Small intestine (tissue), 7 donors: Measurements from ENCODE around the gene GDAP2. TPM values are rescaled to one million over a fixed set of nuclear protein-coding genes. Genes with fewer than 3 reads are reported as not detected.
"Not testable (repeated sequence)": the region's sequence is repeated elsewhere in the genome, so short reads cannot be mapped to it uniquely, and the experiment has no call there.

Experiments
- DNase-seq, 2 donors: peaks; one replicate each; pipeline versions ENCODE4 v3.0.0 to v3.0.0-alpha.2; 2013
- FAIRE-seq: peaks from 2 replicates; lab custom pipeline; 2012; peaks lifted over from hg19 to GRCh38; lab: Jason Lieb, UNC
- H3K27ac ChIP-seq, 3 donors: one replicate each; pipeline ENCODE4 v1.5.1; 2013; ENCODE audit warnings: low read length in 2 of 3, mild to moderate bottlenecking in 2 of 3, control low read depth in 1 of 3, inconsistent platforms in 1 of 3, low read depth in 1 of 3, moderate library complexity in 1 of 3
- H3K27me3 ChIP-seq, 3 donors: one replicate each; pipeline ENCODE4 v1.6.1; 2013; ENCODE audit warnings: low read length in 3 of 3, inconsistent platforms in 1 of 3; ENCODE audit not compliant: control insufficient read depth in 3 of 3, insufficient read depth in 3 of 3
- H3K36me3 ChIP-seq, 3 donors: one replicate each; pipeline ENCODE4 v1.6.1; 2013; ENCODE audit warnings: low read length in 3 of 3, inconsistent platforms in 1 of 3, low read depth in 1 of 3, mild to moderate bottlenecking in 1 of 3, moderate library complexity in 1 of 3; ENCODE audit not compliant: control insufficient read depth in 3 of 3, insufficient read depth in 2 of 3
- H3K4me1 ChIP-seq, 3 donors: one replicate each; pipeline ENCODE4 v1.6.1; 2013; ENCODE audit warnings: low read length in 2 of 3, inconsistent platforms in 1 of 3, low read depth in 1 of 3, mild to moderate bottlenecking in 1 of 3, moderate library complexity in 1 of 3; ENCODE audit not compliant: control insufficient read depth in 3 of 3, insufficient read depth in 2 of 3
- H3K4me3 ChIP-seq, 3 donors: one replicate each; pipeline ENCODE4 v1.5.1; 2013; ENCODE audit warnings: low read length in 3 of 3, control low read depth in 1 of 3, inconsistent platforms in 1 of 3, low read depth in 1 of 3, mild to moderate bottlenecking in 1 of 3, moderate library complexity in 1 of 3
- H3K9me3 ChIP-seq, 2 donors: one replicate each; pipeline ENCODE4 v1.6.1; 2013; ENCODE audit warnings: low read depth in 1 of 2, low read length in 1 of 2; ENCODE audit not compliant: control insufficient read depth in 2 of 2, insufficient read depth in 1 of 2
- WGBS, 3 donors: extraction: QIAGEN DNeasy Blood & Tissue Kit; methylation state at CpG; one replicate each; pipeline ENCODE4 v1.1.7; 2013; 5-methylcytosine and 5-hydroxymethylcytosine counted together
- polyA plus RNA-seq, 4 donors: library from polyadenylated mRNA; stranded (reverse) in 3 of 4; unstranded in 1 of 4; fragments of 200-250 nt in 3 of 4; fragments of 120-200 nt in 1 of 4; gene quantifications; one replicate each; pipeline versions ENCODE4 v1.2.1 to v1.2.3, GENCODE V29; 2013
- donor health status: healthy with polysubstance abuse.
- donor health status: control.
- donor health status: control.
- donor health status: Bipolar disorder and iron deficiency.
- donor health status: healthy.

The GDAP2 gene
- polyA plus RNA-seq, 4 donors = 4.6 to 16.8 (median 7.8) TPM

- Histone ChIP-seq H3K4me1 (no peaks in the 10 kb centered on the region), H3K27ac (no peak overlapping the region), H3K36me3 (peaks cover 4 to 22% (median 6%) of the 10 kb centered on the region in 3 donors), H3K9me3 (no peaks in the 10 kb centered on the region), H3K27me3 (no peaks in the 10 kb centered on the region), H3K4me3 (no peak overlapping the region)
- 90 to 100% (median 90%) methylated on average over 1 of the region's 1 CpG for WGBS, 3 donors
- FAIRE-seq (no peak), DNase-seq (no peak)
Measured at GRCh38 chr1:117952386-117952785, 23.0 kb upstream of the GDAP2 start.

GRCh38 chr1:117942293-117942692 is 12.9 kb upstream of the GDAP2 start:
- WGBS, 3 donors = 96 to 97% (median 96%) methylated on average over 2 of the region's 2 CpGs
- no peaks in the 10 kb centered on the region for H3K9me3 ChIP-seq
- H3K27me3 ChIP-seq = no peaks in the 10 kb centered on the region
- H3K27ac ChIP-seq = no peak overlapping the region
- no peak overlapping the region for H3K4me3 ChIP-seq
- H3K4me1 ChIP-seq = no peaks in the 10 kb centered on the region
- FAIRE-seq = no peak
- no peak for DNase-seq
- H3K36me3 ChIP-seq = peaks cover 6 to 13% (median 13%) of the 10 kb centered on the region in 3 donors

GRCh38 chr1:117933769-117934168 is 4.3 kb upstream of the GDAP2 start:
- Histone ChIP-seq H3K4me3 (no peak overlapping the region), H3K27ac (no peak overlapping the region), H3K27me3 (no peaks in the 10 kb centered on the region), H3K36me3 (peaks cover 3 to 5% (median 4%) of the 10 kb centered on the region in 3 donors), H3K9me3 (no peaks in the 10 kb centered on the region), H3K4me1 (peaks cover 0 to 11% (median 2%) of the 10 kb centered on the region in 3 donors)
- no peak for DNase-seq
- WGBS, 3 donors = 90 to 94% (median 92%) methylated on average over 2 of the region's 2 CpGs
- no peak for FAIRE-seq

DNA sequence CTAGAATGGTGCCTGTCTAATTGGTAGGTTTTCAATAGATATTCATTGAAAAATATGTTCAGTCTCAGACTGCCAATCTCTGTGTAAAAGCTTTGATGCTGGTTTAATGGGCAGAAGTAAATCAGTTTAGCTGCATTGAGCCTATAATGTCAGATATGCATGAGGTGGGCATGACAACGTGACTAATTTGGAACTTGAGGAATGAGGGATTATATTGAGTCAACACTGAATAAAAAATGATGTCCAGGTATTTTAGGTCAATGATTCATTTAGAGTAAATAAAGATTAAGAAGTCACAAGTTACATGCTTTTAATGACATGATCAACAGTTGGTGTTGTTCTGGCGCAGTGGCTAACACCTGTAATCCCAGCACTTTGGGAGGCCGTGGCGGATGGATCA is 3.2 kb upstream of the GDAP2 start:
- Histone ChIP-seq H3K36me3 (peaks cover 0 to 3% (median 1%) of the 10 kb centered on the region in 3 donors), H3K27me3 (no peaks in the 10 kb centered on the region), H3K4me3 (no peak overlapping the region), H3K4me1 (peaks cover 2 to 11% (median 2%) of the 10 kb centered on the region in 3 donors), H3K27ac (no peak overlapping the region), H3K9me3 (no peaks in the 10 kb centered on the region)
- no peak for FAIRE-seq
- WGBS, 3 donors = 84 to 94% (median 88%) methylated on average over 4 of the region's 4 CpGs
- DNase-seq = no peak

- Histone ChIP-seq H3K4me3 (peak overlapping the region in 2 of 3 donors; percentile 72 to 87), H3K27ac (peak overlapping the region in 2 of 3 donors; percentile 65 to 85), H3K9me3 (no peaks in the 10 kb centered on the region), H3K4me1 (peaks cover 2 to 11% (median 2%) of the 10 kb centered on the region in 3 donors), H3K36me3 (peaks cover 0 to 3% (median 1%) of the 10 kb centered on the region in 3 donors), H3K27me3 (no peaks in the 10 kb centered on the region)
- FAIRE-seq (no peak), DNase-seq (peak; percentile 36 to 44)
- WGBS, 3 donors = 1 to 3% (median 1%) methylated on average over 6 of the region's 6 CpGs
Measured at GRCh38 chr1:117930484-117930883, 1.1 kb upstream of the GDAP2 start.

- DNase-seq (no peak), FAIRE-seq (no peak)
- H3K4me1 ChIP-seq = peaks cover 2 to 11% (median 2%) of the 10 kb centered on the region in 3 donors
- H3K27ac ChIP-seq = peak overlapping the region; percentile 12 to 85 (median 65)
- 0 to 1% (median 1%) methylated on average over 12 of the region's 12 CpGs for WGBS, 3 donors
- H3K36me3 ChIP-seq = peaks cover 0 to 5% (median 1%) of the 10 kb centered on the region in 3 donors
- no peaks in the 10 kb centered on the region for H3K9me3 ChIP-seq
- H3K27me3 ChIP-seq = no peaks in the 10 kb centered on the region
- peak overlapping the region; percentile 52 to 87 (median 72) for H3K4me3 ChIP-seq
Measured at GRCh38 chr1:117930173-117930447, 689 bp upstream of the GDAP2 start.

DNA sequence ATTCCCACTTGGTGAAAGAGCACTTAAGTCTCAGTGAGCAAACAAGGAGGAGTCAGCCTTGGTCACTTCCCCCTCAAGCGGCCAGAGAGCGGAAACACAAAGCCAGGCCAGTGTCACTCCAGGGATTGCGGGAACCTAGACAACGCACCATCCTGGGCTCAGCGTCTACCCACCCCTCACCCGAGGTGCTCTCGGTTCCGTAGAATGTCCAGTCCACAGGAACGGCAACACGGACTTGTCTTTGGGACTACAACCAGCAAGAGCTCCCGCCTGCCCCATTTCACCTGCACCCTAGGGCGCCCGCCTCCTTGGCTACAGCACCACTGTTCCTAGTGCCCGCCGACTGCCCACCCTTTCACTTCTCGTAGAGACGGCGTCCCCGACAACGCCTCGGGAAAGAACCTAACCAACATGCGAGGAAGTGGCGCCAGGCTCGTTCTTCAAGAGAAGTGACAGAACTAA is 509 bp downstream of the GDAP2 start:
- no peak for FAIRE-seq

GRCh38 chr1:117925981-117926380 is 3.4 kb downstream of the GDAP2 start:
- peaks cover 0 to 3% (median 0%) of the 10 kb centered on the region in 3 donors for H3K36me3 ChIP-seq
- H3K4me3 ChIP-seq = no peak overlapping the region
- peaks cover 0 to 5% of the 10 kb centered on the region in 2 donors for H3K9me3 ChIP-seq
- no peak overlapping the region for H3K27ac ChIP-seq
- 91 to 94% (median 92%) methylated on average over 3 of the region's 3 CpGs for WGBS, 3 donors
- no peaks in the 10 kb centered on the region for H3K27me3 ChIP-seq
- peaks cover 0 to 4% (median 2%) of the 10 kb centered on the region in 3 donors for H3K4me1 ChIP-seq
- DNase-seq (no peak), FAIRE-seq (no peak)

More for the DNA sequence above, 509 bp downstream of the GDAP2 start:
- peak overlapping the region; percentile 52 to 87 (median 72) for H3K4me3 ChIP-seq
- peaks cover 0 to 3% (median 1%) of the 10 kb centered on the region in 3 donors for H3K36me3 ChIP-seq
- peak; percentile 74 to 81 for DNase-seq
- H3K27me3 ChIP-seq = no peaks in the 10 kb centered on the region
- peak overlapping the region; percentile 72 to 90 (median 85) for H3K27ac ChIP-seq
- H3K4me1 ChIP-seq = peaks cover 2 to 11% (median 2%) of the 10 kb centered on the region in 3 donors
- no peaks in the 10 kb centered on the region for H3K9me3 ChIP-seq
- WGBS, 3 donors = 0% methylated on average over 24 of the region's 24 CpGs

DNA sequence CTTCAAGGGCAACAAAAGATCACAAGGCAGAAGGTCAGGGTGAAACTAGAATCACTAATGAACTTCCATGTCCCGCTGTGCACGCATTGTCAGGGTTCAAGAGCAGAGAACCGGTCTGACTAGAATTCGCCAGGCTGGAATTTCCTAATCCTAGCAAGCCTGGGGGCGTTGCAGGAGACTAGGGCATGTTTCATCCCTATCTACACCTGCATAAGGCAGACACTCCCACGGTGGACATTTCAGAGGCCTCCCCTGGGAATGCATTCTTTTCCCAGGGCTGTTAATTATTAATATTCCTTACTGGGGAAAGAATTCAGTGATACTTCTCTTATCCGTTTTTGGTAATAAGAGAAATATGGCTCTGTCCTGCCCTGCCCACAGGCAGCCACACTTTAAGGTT is 6.7 kb downstream of the GDAP2 start:
- DNase-seq, H3K9me3 ChIP-seq: not testable (repeated sequence)

More for the DNA sequence above, 6.7 kb downstream of the GDAP2 start:
- not testable (repeated sequence) for FAIRE-seq, H3K4me1 ChIP-seq, H3K27ac ChIP-seq, H3K27me3 ChIP-seq, H3K4me3 ChIP-seq, H3K36me3 ChIP-seq
- WGBS, 3 donors = 89 to 93% (median 90%) methylated on average over 7 of the region's 7 CpGs
